HG03460 (cell line): ENCODE measurements around the gene EIPR1.
A peak's percentile ranks its signal among the peaks of the same experiment; 100 is the strongest.

Experiments used
- ATAC-seq: cut with Tn5 transposase; IDR thresholded peaks from one replicate; pipeline ENCODE4 v1.9.1; 2021; ENCODE audit not compliant: unreplicated experiment

Gene EIPR1

GRCh38 chr2:3222636-3223035 is 155.0 kb downstream of the EIPR1 start:
- ATAC-seq: peak; percentile 44

- no peak for ATAC-seq
These were observed 158.1 kb downstream of the EIPR1 start for GRCh38 chr2:3219536-3219935.

- ATAC-seq: no peak
These were observed 160.0 kb downstream of the EIPR1 start for GRCh38 chr2:3217646-3218045.

GRCh38 chr2:3216841-3217495 is 160.7 kb downstream of the EIPR1 start:
- no peak for ATAC-seq

GRCh38 chr2:3214806-3215404 is 162.7 kb downstream of the EIPR1 start:
- ATAC-seq: no peak

- no peak for ATAC-seq
These were observed 163.6 kb downstream of the EIPR1 start for GRCh38 chr2:3214065-3214464.

- ATAC-seq: no peak
These were observed 164.6 kb downstream of the EIPR1 start for GRCh38 chr2:3212984-3213383.

GRCh38 chr2:3212061-3212362 is 165.6 kb downstream of the EIPR1 start:
- no peak for ATAC-seq

GRCh38 chr2:3211256-3212060 is 166.2 kb downstream of the EIPR1 start:
- no peak for ATAC-seq

- no peak for ATAC-seq
These were observed 167.4 kb downstream of the EIPR1 start for GRCh38 chr2:3210257-3210656.

- ATAC-seq: no peak
These were observed 168.4 kb downstream of the EIPR1 start for GRCh38 chr2:3209258-3209657.

- ATAC-seq: no peak
These were observed 169.0 kb downstream of the EIPR1 start for GRCh38 chr2:3208591-3208990.

- no peak for ATAC-seq
These were observed 169.4 kb downstream of the EIPR1 start for GRCh38 chr2:3208179-3208578.

GRCh38 chr2:3207091-3207491 is 170.5 kb downstream of the EIPR1 start:
- no peak for ATAC-seq

GRCh38 chr2:3205845-3206244 is 171.8 kb downstream of the EIPR1 start:
- ATAC-seq: no peak

GRCh38 chr2:3204031-3204821 is 173.4 kb downstream of the EIPR1 start:
- ATAC-seq: no peak

GRCh38 chr2:3203497-3204019 is 174.1 kb downstream of the EIPR1 start:
- ATAC-seq: no peak

GRCh38 chr2:3202926-3203325 is 174.7 kb downstream of the EIPR1 start:
- ATAC-seq: no peak

- ATAC-seq: no peak
These were observed 176.3 kb downstream of the EIPR1 start for GRCh38 chr2:3201281-3201680.

GRCh38 chr2:3200420-3200939 is 177.1 kb downstream of the EIPR1 start:
- ATAC-seq: no peak
